GM12864 (cell line): Measurements from ENCODE around the gene FAM13C.

ENCODE experiments used
- DNase-seq: peaks from one replicate; pipeline ENCODE4 v3.0.0-alpha.2; 2011; ENCODE audit warnings: low read depth
- H3K4me3 ChIP-seq: 2 replicates; pipeline ENCODE4 v1.5.1; 2011; ENCODE audit warnings: mild to moderate bottlenecking, low read depth, low read length, control low read depth
- CTCF ChIP-seq: IDR thresholded peaks from 2 replicates; pipeline ENCODE4 v1.5.1; 2011; ENCODE audit warnings: low read depth, mild to moderate bottlenecking, moderate library complexity, low read length, control low read depth, inconsistent platforms; ENCODE audit errors: missing control alignments

FAM13C gene

GRCh38 chr10:59391060-59391459 is 28.7 kb upstream of the FAM13C start:
- TF ChIP-seq CTCF, result no peak
- DNase-seq, result no peak
- H3K4me3 ChIP-seq, result no peak overlapping the region

GRCh38 chr10:59388671-59388976 is 26.3 kb upstream of the FAM13C start:
- no peak for DNase-seq
- H3K4me3 ChIP-seq, result no peak overlapping the region
- TF ChIP-seq CTCF, result no peak

GRCh38 chr10:59387951-59388670 is 25.8 kb upstream of the FAM13C start:
- H3K4me3 ChIP-seq, result no peak overlapping the region
- no peak for TF ChIP-seq CTCF
- no peak for DNase-seq

- DNase-seq, result no peak
- no peak for TF ChIP-seq CTCF
Observed at GRCh38 chr10:59384761-59385160, 22.4 kb upstream of the FAM13C start.

GRCh38 chr10:59383908-59384307 is 21.6 kb upstream of the FAM13C start:
- DNase-seq, result no peak
- H3K4me3 ChIP-seq, result no peak overlapping the region
- TF ChIP-seq CTCF, result no peak

More at GRCh38 chr10:59384761-59385160, 22.4 kb upstream of the FAM13C start:
- H3K4me3 ChIP-seq, result no peak overlapping the region

- no peak for TF ChIP-seq CTCF
- no peak overlapping the region for H3K4me3 ChIP-seq
- DNase-seq, result no peak
Observed at GRCh38 chr10:59383436-59383835, 21.1 kb upstream of the FAM13C start.

GRCh38 chr10:59382831-59383295 is 20.5 kb upstream of the FAM13C start:
- no peak overlapping the region for H3K4me3 ChIP-seq
- TF ChIP-seq CTCF, result no peak
- no peak for DNase-seq
